Renal pelvis (tissue), 12 donors: ENCODE data around the gene PRPSAP2. TPM values are rescaled to one million over a fixed set of nuclear protein-coding genes. Genes with fewer than 3 reads are reported as not detected.
"Not testable (repeated sequence)": the region's sequence is repeated elsewhere in the genome, so short reads cannot be mapped to it uniquely, and the experiment has no call there.

Experiments
- DNase-seq: peaks from one replicate; pipeline ENCODE4 v3.0.0-alpha.2; 2013
- long read RNA-seq, 16 experiments: transcript quantifications; one replicate each; lab custom pipeline, GENCODE V29; 2026
- polyA plus RNA-seq, 3 donors: library from polyadenylated mRNA; unstranded; fragments of 120-200 nt; gene quantifications; one replicate each; pipeline ENCODE4 v1.2.1, GENCODE V29; 2013; ENCODE audit not compliant: insufficient read length in 3 of 3

Gene PRPSAP2
- polyA plus RNA-seq, result 10 to 100 TPM; 52.2 to 60.9 (median 53.8) TPM
- long read RNA-seq, donor 1, transcript PRPSAP2-201 (12 exons, 1,910 nt), result major isoform, 8 of 8 reads
- long read RNA-seq, donor 1, partial matches to known transcripts, result 0 of 8 reads
- long read RNA-seq, donor 1, other reads (novel, unspliced or antisense), result 0 of 8 reads
- long read RNA-seq, donor 2, transcript PRPSAP2-201 (12 exons, 1,910 nt), result major isoform, 15 of 35 reads
- long read RNA-seq, donor 2, partial matches to known transcripts, result 12 of 35 reads
- long read RNA-seq, donor 2, other reads (novel, unspliced or antisense), result 6 of 35 reads
- long read RNA-seq, donor 3, transcript PRPSAP2-201 (12 exons, 1,910 nt), result major isoform, 10 of 17 reads
- long read RNA-seq, donor 3, partial matches to known transcripts, result 5 of 17 reads
- long read RNA-seq, donor 3, other reads (novel, unspliced or antisense), result 0 of 17 reads
- long read RNA-seq, donor 4, transcript PRPSAP2-201 (12 exons, 1,910 nt), result major isoform, 16 of 32 reads
- long read RNA-seq, donor 4, partial matches to known transcripts, result 8 of 32 reads
- long read RNA-seq, donor 4, other reads (novel, unspliced or antisense), result 5 of 32 reads
- long read RNA-seq, donor 5, transcript PRPSAP2-201 (12 exons, 1,910 nt), result major isoform, 5 of 5 reads
- long read RNA-seq, donor 5, partial matches to known transcripts, result 0 of 5 reads
- long read RNA-seq, donor 5, other reads (novel, unspliced or antisense), result 0 of 5 reads
- long read RNA-seq, donor 6, partial matches to known transcripts, result 0 of 10 reads
- long read RNA-seq, donor 6, other reads (novel, unspliced or antisense), result 5 of 10 reads
- long read RNA-seq, donor 7, transcript PRPSAP2-201 (12 exons, 1,910 nt), result major isoform, 6 of 10 reads
- long read RNA-seq, donor 7, partial matches to known transcripts, result 0 of 10 reads
- long read RNA-seq, donor 7, other reads (novel, unspliced or antisense), result 0 of 10 reads
- long read RNA-seq, donor 8, partial matches to known transcripts, result 0 of 5 reads
- long read RNA-seq, donor 8, other reads (novel, unspliced or antisense), result 0 of 5 reads
- long read RNA-seq, donor 9, transcript PRPSAP2-201 (12 exons, 1,910 nt), result major isoform, 13 of 28 reads
- long read RNA-seq, donor 9, partial matches to known transcripts, result 13 of 28 reads
- long read RNA-seq, donor 9, other reads (novel, unspliced or antisense), result 0 of 28 reads
- long read RNA-seq, donor 10, transcript PRPSAP2-201 (12 exons, 1,910 nt), result major isoform, 9 of 19 reads
- long read RNA-seq, donor 10, partial matches to known transcripts, result 8 of 19 reads
- long read RNA-seq, donor 10, other reads (novel, unspliced or antisense), result 0 of 19 reads
- long read RNA-seq, donor 11, partial matches to known transcripts, result 0 of 3 reads
- long read RNA-seq, donor 11, other reads (novel, unspliced or antisense), result 0 of 3 reads
- long read RNA-seq, donor 12, transcript PRPSAP2-201 (12 exons, 1,910 nt), result major isoform, 11 of 19 reads
- long read RNA-seq, donor 12, partial matches to known transcripts, result 8 of 19 reads
- long read RNA-seq, donor 12, other reads (novel, unspliced or antisense), result 0 of 19 reads
- long read RNA-seq, donor 13, partial matches to known transcripts, result 0 of 1 reads
- long read RNA-seq, donor 13, other reads (novel, unspliced or antisense), result 0 of 1 reads
- long read RNA-seq, donor 14, result 0 reads
- long read RNA-seq, donor 15, result 0 reads
- long read RNA-seq, donor 16, transcript PRPSAP2-201 (12 exons, 1,910 nt), result major isoform, 18 of 45 reads
- long read RNA-seq, donor 16, partial matches to known transcripts, result 15 of 45 reads
- long read RNA-seq, donor 16, other reads (novel, unspliced or antisense), result 9 of 45 reads

- peak; percentile 95 for DNase-seq
Measured at GRCh38 chr17:18857864-18858566, at the start of gene PRPSAP2. PRPSAP2 (plus strand) TSS chr17:18858131; CDS start chr17:18865834, 7,703 bp downstream.

GRCh38 chr17:18815924-18816323 is 42.0 kb upstream of the PRPSAP2 start:
- not testable (repeated sequence) for DNase-seq

GRCh38 chr17:18816489-18817371 is 41.2 kb upstream of the PRPSAP2 start:
- peak; percentile 54 for DNase-seq

GRCh38 chr17:18821430-18821829 is 36.5 kb upstream of the PRPSAP2 start:
- DNase-seq, result not testable (repeated sequence)

DNA sequence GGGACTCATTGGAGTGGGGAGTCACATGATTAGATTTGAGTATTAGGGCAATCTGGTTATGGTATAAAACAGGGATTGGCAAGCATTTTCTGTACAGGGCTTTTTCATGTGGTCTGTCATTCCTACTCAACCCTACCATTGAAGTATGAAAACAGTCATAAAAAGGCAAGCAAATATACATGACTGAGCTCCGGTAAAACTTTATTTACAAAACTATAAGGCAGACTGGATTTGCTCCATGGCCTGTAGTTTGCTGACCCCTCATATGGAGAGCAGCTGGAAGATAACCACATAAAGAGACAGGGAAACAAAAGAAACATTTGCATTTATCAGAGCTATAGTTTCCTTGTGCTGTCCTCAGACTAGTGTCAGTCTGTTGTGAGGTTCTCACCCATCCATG is 30.3 kb upstream of the PRPSAP2 start:
- DNase-seq, result not testable (repeated sequence)

GRCh38 chr17:18848501-18848900 is 9.4 kb upstream of the PRPSAP2 start:
- DNase-seq, result no peak

DNA sequence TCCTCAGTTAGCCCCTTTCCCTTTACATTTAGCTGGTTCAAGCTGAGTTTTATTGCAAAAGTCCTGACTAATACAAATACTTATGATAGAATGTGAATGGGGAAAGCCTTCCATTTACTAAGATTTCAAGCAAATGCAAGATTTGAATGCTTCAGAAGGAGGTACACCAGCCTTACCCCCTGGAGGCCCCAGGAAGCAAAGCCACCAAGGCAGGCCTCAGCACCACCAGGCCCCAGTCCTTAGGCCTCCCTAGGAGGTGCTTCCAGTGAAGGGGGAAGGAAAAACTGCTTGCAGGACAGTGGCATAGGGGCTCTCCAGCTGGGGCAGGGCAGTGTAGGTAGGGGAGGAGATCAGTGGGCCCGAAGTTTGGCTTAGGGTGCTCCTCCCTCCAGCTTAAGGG is 7.3 kb upstream of the PRPSAP2 start:
- no peak for DNase-seq

DNA sequence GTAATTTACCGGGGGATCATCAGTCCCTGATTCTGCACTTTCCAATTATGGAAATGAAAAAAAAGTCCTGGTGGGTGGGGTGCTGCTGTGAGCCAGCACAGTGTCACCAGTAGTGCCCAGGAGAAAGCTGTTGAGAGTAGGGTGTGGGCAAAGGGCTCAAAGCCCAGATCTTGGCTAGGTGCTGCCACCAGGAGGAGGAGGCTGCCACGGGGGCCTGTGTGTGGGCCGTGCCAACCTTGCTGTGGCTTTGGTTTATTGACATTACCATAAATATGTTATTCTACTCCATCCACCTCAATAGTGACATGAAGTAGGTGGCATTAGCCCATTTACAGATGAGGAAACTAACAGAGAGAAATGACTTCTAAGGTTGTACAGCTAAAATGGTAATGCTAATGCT is 6.7 kb upstream of the PRPSAP2 start:
- DNase-seq, result no peak

GRCh38 chr17:18854956-18855355 is 3.0 kb upstream of the PRPSAP2 start:
- no peak for DNase-seq

DNA sequence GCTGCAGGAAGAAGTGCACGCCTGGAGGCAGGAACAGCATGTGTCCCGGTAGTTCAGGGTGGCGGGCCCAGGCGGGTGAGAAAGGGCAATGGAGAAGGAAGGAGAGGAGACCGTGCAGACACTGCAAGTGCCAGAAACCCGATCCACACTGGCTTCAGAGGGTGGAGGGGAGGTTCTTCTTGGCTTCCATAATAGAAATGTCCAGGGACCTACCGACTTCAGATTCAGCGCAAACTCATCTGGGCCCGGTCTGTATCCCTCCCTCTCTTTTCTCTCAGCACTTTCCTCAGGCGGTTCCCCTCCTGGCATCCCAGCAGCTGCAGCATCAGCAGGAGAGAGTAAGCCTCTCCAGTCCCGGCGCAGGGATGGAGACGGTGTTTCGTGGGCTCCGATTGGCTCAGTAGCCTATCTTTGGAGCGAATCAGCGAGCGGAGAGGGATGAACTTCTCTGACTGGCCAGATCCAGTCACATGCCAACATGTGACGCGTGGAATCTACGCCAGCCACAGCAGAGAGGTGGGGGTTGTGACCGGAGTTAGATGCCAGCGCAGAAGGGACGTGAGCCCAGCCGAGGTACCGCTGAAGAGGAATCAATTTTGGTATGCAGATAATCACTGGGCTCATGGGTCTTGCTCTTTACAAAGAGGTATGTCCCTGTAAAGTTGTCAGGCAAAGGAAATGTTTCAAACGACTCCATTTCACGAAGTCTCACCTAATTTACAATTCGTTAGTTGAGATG is 1.9 kb upstream of the PRPSAP2 start:
- DNase-seq, result peak; percentile 95

- DNase-seq, result no peak
Measured at GRCh38 chr17:18856570-18856915, 1.4 kb upstream of the PRPSAP2 start.

GRCh38 chr17:18858567-18859245 is 775 bp downstream of the PRPSAP2 start:
- DNase-seq, result no peak

DNA sequence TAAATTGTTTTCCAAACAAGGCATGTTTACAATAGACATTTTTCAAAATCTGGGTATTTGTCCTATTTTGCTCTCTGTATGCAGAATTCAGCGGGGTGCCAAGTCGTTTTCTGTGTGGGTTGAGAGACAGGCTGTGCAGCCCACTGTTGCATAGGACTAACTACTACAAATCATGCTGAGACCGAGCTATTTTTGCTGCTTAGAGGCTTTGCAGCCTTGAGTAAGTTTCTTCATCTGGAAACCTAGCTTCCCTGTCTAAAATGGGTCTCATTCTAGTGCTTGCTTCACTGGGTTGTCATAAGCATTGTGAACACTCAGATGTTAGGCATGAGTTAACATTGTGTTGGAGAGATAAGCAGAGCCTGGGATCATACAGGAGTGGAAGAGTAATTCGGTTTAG is 1.3 kb downstream of the PRPSAP2 start:
- DNase-seq, result no peak

GRCh38 chr17:18860161-18860972 is 2.4 kb downstream of the PRPSAP2 start:
- DNase-seq, result no peak

DNA sequence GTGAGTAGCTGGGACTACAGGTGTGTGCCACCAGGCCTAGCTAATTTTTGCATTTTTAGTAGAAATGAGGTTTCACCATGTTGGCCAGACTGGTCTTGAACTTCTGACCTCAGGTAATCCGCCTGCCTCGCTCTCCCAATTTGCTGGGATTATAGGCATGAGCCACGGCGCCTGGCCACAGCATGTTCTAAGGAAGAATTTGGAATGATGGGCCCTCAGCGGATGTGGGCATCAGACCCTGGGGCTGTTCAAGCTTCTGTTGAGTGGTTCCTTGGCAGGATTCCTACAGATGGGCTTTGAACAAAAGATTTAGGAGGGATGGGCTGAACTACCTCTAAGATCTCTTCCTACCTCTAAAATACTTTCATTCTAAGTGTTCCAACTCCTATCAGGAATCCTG is 4.1 kb downstream of the PRPSAP2 start:
- no peak for DNase-seq

DNA sequence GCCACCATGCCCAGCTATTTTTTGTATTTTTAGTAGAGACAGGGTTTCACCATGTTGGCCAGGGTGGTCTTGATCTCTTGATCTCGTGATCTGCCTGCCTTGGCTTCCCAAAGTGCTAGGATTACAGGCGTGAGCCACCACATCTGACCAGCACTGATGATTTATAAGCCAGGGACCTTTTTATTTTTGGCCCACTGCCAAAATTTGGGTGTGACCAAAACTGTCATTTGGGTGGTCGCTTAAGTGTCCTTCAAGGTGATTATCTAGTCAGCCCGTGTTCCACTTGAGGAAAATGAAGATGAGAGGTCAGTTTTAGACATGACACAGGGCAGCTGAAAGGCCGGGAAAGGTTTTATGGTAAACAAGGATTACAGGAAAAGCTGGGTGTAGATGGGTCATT is 7.1 kb downstream of the PRPSAP2 start:
- DNase-seq, result not testable (repeated sequence)
